Measurements from ENCODE around the gene VSIG8.

Gene VSIG8

DNA sequence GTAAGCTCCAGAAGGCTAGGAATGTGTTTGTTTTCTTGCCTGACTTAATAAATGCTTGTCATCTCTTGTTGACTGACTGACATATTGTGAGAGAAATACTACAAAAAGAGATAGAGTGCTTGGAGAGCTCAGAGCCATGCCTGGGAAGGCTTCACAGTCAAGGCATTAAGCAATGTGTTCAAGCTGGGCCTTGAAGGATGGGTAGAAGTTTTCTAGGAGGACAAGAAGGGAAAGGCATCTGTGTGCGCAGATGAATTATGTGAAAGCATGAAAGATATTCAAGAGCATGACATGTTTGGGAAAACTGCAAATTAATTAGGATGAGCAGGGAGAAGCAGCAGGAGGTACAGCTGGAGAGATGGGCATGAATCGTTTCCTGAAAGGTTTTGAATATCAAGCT lies 30.1 kb downstream of the VSIG8 start:
- TF ChIP-seq, protein P1, sequence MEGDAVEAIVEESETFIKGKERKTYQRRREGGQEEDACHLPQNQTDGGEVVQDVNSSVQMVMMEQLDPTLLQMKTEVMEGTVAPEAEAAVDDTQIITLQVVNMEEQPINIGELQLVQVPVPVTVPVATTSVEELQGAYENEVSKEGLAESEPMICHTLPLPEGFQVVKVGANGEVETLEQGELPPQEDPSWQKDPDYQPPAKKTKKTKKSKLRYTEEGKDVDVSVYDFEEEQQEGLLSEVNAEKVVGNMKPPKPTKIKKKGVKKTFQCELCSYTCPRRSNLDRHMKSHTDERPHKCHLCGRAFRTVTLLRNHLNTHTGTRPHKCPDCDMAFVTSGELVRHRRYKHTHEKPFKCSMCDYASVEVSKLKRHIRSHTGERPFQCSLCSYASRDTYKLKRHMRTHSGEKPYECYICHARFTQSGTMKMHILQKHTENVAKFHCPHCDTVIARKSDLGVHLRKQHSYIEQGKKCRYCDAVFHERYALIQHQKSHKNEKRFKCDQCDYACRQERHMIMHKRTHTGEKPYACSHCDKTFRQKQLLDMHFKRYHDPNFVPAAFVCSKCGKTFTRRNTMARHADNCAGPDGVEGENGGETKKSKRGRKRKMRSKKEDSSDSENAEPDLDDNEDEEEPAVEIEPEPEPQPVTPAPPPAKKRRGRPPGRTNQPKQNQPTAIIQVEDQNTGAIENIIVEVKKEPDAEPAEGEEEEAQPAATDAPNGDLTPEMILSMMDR (IDR thresholded peaks at IDR 0.05; ENCODE audit: insufficient read depth, low read length, poor library complexity, severe bottlenecking) = no peak
- no peak for DNase-seq (ENCODE audit: extremely low read depth, insufficient read length)
- H3K4me3 ChIP-seq (replicated peaks; ENCODE audit: low read depth, low read length) = no peak overlapping the region
- no peaks in the 10 kb centered on the region for H3K36me3 ChIP-seq (ENCODE audit: control insufficient read depth, insufficient read depth, low read length)
- no peaks in the 10 kb centered on the region for H3K27me3 ChIP-seq (replicated peaks; ENCODE audit: control insufficient read depth, insufficient read depth, low read length)

DNA sequence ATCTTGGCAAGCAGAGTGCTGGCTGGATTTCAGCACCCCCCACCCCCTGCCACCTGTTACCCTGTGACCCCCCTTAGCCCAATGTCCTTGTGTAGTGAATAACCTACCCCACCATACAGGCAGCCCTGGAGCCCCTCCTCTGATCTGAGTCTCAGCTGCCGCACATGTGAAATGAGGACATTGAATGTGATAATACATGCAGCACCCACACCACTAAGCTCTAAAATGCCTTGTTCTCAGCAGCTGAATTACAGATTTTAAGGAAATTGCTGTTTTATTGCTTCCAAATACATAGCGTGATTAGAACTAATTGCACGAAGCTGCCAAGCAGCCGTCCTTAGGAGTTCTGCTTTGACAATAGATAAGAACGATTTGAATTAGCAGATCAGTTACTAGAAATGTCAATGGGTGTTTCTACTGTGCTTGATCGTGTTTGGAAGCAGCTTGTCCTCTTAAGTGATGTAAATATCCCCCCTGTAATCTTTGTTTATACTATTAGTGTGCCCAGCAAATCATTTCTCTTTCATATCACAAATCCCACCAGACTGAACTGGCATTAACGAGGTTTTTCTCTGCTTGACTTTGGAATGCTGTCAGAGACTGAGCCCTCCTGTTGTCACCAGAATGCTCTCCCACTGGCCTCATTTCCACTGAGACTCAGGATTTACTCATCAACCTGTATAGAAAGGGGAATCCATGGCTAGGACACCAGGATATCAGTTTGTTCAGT lies 30.9 kb downstream of the VSIG8 start:
- no peak for DNase-seq (ENCODE audit: extremely low read depth, insufficient read length)
- Histone ChIP-seq H3K4me3 (replicated peaks; ENCODE audit: low read depth, low read length) (no peak overlapping the region), H3K27me3 (replicated peaks; ENCODE audit: control insufficient read depth, insufficient read depth, low read length) (no peaks in the 10 kb centered on the region), H3K36me3 (ENCODE audit: control insufficient read depth, insufficient read depth, low read length) (no peaks in the 10 kb centered on the region)
- TF ChIP-seq, protein P1 (IDR thresholded peaks at IDR 0.05; ENCODE audit: insufficient read depth, low read length, poor library complexity, severe bottlenecking) = no peak

DNA sequence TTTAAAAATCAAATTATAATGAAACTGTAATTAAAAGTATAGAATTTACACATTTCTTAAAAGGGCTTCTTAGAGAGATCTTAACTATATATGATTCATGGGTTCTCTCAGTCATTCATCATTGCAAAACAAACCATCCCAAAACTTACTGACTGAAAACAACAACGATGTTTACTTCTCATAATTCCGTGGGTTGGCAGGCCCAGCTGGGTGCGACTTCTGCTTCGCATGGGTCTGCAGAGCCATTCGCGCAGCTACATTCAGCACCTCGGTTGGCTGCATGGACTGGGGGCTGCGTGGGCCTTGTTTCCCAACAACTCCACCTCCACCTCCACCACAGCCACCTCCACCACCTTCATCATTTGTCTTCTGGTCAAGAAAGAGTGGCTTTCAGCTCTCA lies 31.7 kb downstream of the VSIG8 start:
- no peaks in the 10 kb centered on the region for H3K27me3 ChIP-seq (replicated peaks; ENCODE audit: control insufficient read depth, insufficient read depth, low read length)

DNA sequence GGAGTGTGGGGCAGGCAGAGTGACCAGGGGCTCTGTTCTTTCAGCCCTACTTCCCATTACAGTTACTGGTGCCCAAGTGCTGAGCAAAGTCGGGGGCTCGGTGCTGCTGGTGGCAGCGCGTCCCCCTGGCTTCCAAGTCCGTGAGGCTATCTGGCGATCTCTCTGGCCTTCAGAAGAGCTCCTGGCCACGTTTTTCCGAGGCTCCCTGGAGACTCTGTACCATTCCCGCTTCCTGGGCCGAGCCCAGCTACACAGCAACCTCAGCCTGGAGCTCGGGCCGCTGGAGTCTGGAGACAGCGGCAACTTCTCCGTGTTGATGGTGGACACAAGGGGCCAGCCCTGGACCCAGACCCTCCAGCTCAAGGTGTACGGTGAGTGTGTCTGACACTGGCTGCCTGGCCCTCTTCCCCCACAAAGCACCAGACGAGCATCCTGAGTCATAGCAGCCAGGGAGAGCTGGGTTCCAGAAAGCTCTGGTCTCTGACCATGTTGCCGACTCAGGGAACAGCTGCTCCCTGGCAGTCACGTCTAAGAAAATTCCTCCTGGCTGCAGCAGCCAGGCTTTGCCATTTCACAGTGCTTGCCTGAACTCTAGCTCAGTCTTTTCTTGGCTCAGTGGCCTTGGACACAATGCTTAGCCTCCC lies 32.5 kb downstream of the VSIG8 start:
- Histone ChIP-seq H3K4me3 (replicated peaks; ENCODE audit: low read depth, low read length) (no peak overlapping the region), H3K36me3 (ENCODE audit: control insufficient read depth, insufficient read depth, low read length) (no peaks in the 10 kb centered on the region), H3K27me3 (replicated peaks; ENCODE audit: control insufficient read depth, insufficient read depth, low read length) (no peaks in the 10 kb centered on the region)
- DNase-seq (ENCODE audit: extremely low read depth, insufficient read length) = no peak
- TF ChIP-seq, protein P1 (IDR thresholded peaks at IDR 0.05; ENCODE audit: insufficient read depth, low read length, poor library complexity, severe bottlenecking) = no peak

More for the DNA sequence above, 31.7 kb downstream of the VSIG8 start:
- TF ChIP-seq, protein P1 (IDR thresholded peaks at IDR 0.05; ENCODE audit: insufficient read depth, low read length, poor library complexity, severe bottlenecking) = no peak
- DNase-seq (ENCODE audit: extremely low read depth, insufficient read length) = no peak
- Histone ChIP-seq H3K4me3 (replicated peaks; ENCODE audit: low read depth, low read length) (no peak overlapping the region), H3K36me3 (ENCODE audit: control insufficient read depth, insufficient read depth, low read length) (no peaks in the 10 kb centered on the region)

DNA sequence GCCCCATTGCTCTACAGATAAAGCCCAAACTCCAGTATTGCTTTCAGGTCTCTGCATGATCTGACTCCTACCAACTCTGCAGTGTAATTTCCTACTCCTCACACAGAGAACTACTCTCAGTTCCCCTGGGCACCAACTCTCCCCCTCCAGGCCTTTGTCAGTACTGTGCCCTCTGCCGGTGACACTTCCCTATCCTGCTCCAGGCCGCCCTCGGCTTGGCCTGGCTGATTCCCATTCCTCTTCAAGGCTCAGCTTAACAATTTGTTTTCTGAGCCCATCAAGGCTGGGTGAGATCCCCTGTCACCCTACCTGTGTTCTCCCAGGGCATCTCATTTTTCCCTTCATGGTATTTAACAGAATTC lies 33.2 kb downstream of the VSIG8 start:
- Histone ChIP-seq H3K36me3 (ENCODE audit: control insufficient read depth, insufficient read depth, low read length) (no peaks in the 10 kb centered on the region), H3K4me3 (replicated peaks; ENCODE audit: low read depth, low read length) (no peak overlapping the region), H3K27me3 (replicated peaks; ENCODE audit: control insufficient read depth, insufficient read depth, low read length) (no peaks in the 10 kb centered on the region; the same call in 1 of the 2 replicates)
- DNase-seq (ENCODE audit: extremely low read depth, insufficient read length) = no peak
- TF ChIP-seq, protein P1 (IDR thresholded peaks at IDR 0.05; ENCODE audit: insufficient read depth, low read length, poor library complexity, severe bottlenecking) = peak; percentile 72
